GM21390 (cell line): Measurements from ENCODE around the gene ATP5IF1.

Experiments
- ATAC-seq: cut with Tn5 transposase; IDR thresholded peaks from one replicate; pipeline ENCODE4 v1.9.1; 2021; ENCODE audit not compliant: unreplicated experiment

Gene ATP5IF1

GRCh38 chr1:28264897-28265296 lies 29.0 kb downstream of the ATP5IF1 start:
- no peak for ATAC-seq

GRCh38 chr1:28265577-28265976 lies 29.7 kb downstream of the ATP5IF1 start:
- no peak for ATAC-seq

GRCh38 chr1:28266920-28267322 lies 31.0 kb downstream of the ATP5IF1 start:
- ATAC-seq: no peak

GRCh38 chr1:28267633-28268032 lies 31.7 kb downstream of the ATP5IF1 start:
- ATAC-seq: no peak

- no peak for ATAC-seq
These were observed 33.6 kb downstream of the ATP5IF1 start for GRCh38 chr1:28269529-28269928.

GRCh38 chr1:28272215-28272852 lies 36.4 kb downstream of the ATP5IF1 start:
- no peak for ATAC-seq

- ATAC-seq: no peak
These were observed 37.4 kb downstream of the ATP5IF1 start for GRCh38 chr1:28273216-28273860.

- ATAC-seq: no peak
These were observed 42.8 kb downstream of the ATP5IF1 start for GRCh38 chr1:28278763-28279162.

GRCh38 chr1:28279721-28280120 lies 43.8 kb downstream of the ATP5IF1 start:
- no peak for ATAC-seq

GRCh38 chr1:28280501-28280900 lies 44.6 kb downstream of the ATP5IF1 start:
- no peak for ATAC-seq

- ATAC-seq: no peak
These were observed 45.1 kb downstream of the ATP5IF1 start for GRCh38 chr1:28280977-28281381.

GRCh38 chr1:28281608-28282425 lies 45.9 kb downstream of the ATP5IF1 start:
- ATAC-seq: no peak

GRCh38 chr1:28282426-28283407 lies 46.8 kb downstream of the ATP5IF1 start:
- ATAC-seq: no peak

- no peak for ATAC-seq
These were observed 50.2 kb downstream of the ATP5IF1 start for GRCh38 chr1:28286111-28286510.
